RWPE2 (cell line): ENCODE measurements around the gene DCLK2.

Experiments
- ATAC-seq: fragments of 200-7000 bp; cut with Tn5 transposase; 3 replicates; pipeline ENCODE4 v1.9.1; 2021; ENCODE audit warnings: low read depth
- DNase-seq: peaks from one replicate; pipeline ENCODE4 v3.0.0-alpha.2; 2020; ENCODE audit warnings: low spot score
- H3K27ac ChIP-seq: fragments of 450-650 bp; 2 replicates; pipeline ENCODE4 v1.5.1; 2017; ENCODE audit warnings: mild to moderate bottlenecking; ENCODE audit not compliant: poor library complexity, severe bottlenecking
- H3K27me3 ChIP-seq: fragments of 250-450 bp; sonication (Bioruptor Pico); 2 replicates; pipeline ENCODE4 v1.5.1; 2021; ENCODE audit warnings: mild to moderate bottlenecking, moderate library complexity; ENCODE audit not compliant: insufficient read depth, poor library complexity, severe bottlenecking
- H3K36me3 ChIP-seq: fragments of 250-450 bp; sonication (Bioruptor Pico); 2 replicates; pipeline ENCODE4 v1.5.1; 2020; ENCODE audit warnings: low read depth, mild to moderate bottlenecking, moderate library complexity
- H3K4me1 ChIP-seq: fragments of 250-450 bp; sonication (Bioruptor Pico); 2 replicates; pipeline ENCODE4 v1.5.1; 2021; ENCODE audit warnings: mild to moderate bottlenecking, moderate library complexity; ENCODE audit not compliant: insufficient read depth, poor library complexity, severe bottlenecking
- H3K4me3 ChIP-seq: fragments of 250-450 bp; sonication (Bioruptor Pico); 2 replicates; pipeline ENCODE4 v1.5.1; 2021; ENCODE audit warnings: mild to moderate bottlenecking, moderate library complexity; ENCODE audit not compliant: severe bottlenecking
- H3K9me3 ChIP-seq: fragments of 250-450 bp; sonication (Bioruptor Pico); 2 replicates; pipeline ENCODE4 v1.5.1; 2021; ENCODE audit warnings: mild to moderate bottlenecking, moderate library complexity; ENCODE audit not compliant: severe bottlenecking
- TF ChIP-seq, protein P1 (sequence below): fragments of 450-650 bp; IDR thresholded peaks from one replicate; pipeline ENCODE4 v1.5.1; 2017; ENCODE audit warnings: mild to moderate bottlenecking, moderate library complexity; ENCODE audit not compliant: poor library complexity, severe bottlenecking

DCLK2 gene

DNA sequence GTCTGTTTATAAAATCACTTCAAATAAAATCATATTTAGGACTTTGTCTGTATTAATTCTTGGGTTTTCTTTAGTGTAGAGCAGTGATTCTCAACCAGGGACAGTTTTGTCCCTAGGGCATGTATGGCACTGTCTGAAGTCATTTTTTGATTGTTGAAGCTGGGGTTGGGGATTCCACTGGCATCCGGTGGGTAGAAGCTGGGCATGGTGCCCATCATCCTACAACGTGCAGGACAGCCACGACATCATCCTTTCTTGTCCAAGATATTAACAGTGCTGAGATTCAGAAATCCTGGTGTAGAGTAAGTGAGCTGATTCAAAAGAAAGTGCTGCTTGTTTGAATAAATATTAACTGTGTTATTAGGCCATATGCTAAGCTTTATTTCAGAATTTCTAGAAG is 28.6 kb downstream of the DCLK2 start:
- H3K4me1 ChIP-seq, result no peaks in the 10 kb centered on the region
- ATAC-seq, result no peak
- TF ChIP-seq, protein P1, sequence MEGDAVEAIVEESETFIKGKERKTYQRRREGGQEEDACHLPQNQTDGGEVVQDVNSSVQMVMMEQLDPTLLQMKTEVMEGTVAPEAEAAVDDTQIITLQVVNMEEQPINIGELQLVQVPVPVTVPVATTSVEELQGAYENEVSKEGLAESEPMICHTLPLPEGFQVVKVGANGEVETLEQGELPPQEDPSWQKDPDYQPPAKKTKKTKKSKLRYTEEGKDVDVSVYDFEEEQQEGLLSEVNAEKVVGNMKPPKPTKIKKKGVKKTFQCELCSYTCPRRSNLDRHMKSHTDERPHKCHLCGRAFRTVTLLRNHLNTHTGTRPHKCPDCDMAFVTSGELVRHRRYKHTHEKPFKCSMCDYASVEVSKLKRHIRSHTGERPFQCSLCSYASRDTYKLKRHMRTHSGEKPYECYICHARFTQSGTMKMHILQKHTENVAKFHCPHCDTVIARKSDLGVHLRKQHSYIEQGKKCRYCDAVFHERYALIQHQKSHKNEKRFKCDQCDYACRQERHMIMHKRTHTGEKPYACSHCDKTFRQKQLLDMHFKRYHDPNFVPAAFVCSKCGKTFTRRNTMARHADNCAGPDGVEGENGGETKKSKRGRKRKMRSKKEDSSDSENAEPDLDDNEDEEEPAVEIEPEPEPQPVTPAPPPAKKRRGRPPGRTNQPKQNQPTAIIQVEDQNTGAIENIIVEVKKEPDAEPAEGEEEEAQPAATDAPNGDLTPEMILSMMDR, result no peak
- no peak for DNase-seq
- no peak overlapping the region for H3K27ac ChIP-seq
- peaks cover 11% of the 10 kb centered on the region for H3K27me3 ChIP-seq
- no peaks in the 10 kb centered on the region for H3K36me3 ChIP-seq
- no peaks in the 10 kb centered on the region for H3K9me3 ChIP-seq
- no peak overlapping the region for H3K4me3 ChIP-seq

DNA sequence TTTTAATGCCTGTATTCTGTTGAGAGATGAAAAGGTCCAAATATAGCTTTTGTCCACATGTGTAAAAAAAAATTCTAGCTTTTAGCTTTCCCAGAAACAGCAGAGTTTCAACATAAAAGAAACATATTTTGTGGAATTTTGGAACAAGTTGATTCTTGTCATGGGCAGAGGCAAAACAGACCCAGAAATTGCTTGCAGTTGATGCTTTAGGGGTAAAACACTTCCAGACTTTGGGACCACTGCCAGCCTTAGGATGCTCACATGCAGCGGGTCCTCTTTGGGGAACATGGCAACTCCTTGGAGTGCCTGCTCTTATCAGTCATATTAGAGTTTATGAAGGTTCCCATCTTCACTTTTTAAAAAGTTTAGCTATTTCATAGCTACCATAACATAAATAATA is 30.4 kb downstream of the DCLK2 start:
- Histone ChIP-seq H3K9me3 (no peaks in the 10 kb centered on the region), H3K4me1 (no peaks in the 10 kb centered on the region), H3K36me3 (no peaks in the 10 kb centered on the region), H3K27me3 (peaks cover 2% of the 10 kb centered on the region), H3K4me3 (no peak overlapping the region), H3K27ac (no peak overlapping the region)
- ATAC-seq (no peak), DNase-seq (no peak)
- TF ChIP-seq, protein P1, result no peak

DNA sequence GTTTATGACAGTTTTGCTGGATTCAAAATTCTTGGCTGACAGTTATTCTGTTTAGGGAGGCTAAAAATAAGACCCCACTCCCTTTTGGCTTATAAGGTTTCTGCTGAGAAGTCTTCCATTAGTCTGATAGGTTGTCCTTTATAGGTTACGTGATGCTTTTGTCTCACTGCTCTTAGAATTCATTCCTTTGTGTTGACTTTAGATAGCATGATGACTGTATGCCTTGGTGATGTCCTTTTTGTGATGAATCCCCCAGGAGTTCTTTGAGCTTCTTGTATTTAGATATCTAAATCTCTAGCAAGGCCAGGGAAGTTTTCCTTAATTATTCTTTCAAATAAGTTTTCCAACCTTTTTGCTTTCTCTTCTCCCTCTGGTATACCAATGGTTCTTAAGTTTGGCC is 36.4 kb downstream of the DCLK2 start:
- ATAC-seq, result no peak
- Histone ChIP-seq H3K9me3 (no peaks in the 10 kb centered on the region), H3K36me3 (no peaks in the 10 kb centered on the region), H3K4me1 (peaks cover 6% of the 10 kb centered on the region), H3K27me3 (no peaks in the 10 kb centered on the region), H3K27ac (no peak overlapping the region), H3K4me3 (no peak overlapping the region)
- no peak for DNase-seq
- TF ChIP-seq, protein P1, result no peak

DNA sequence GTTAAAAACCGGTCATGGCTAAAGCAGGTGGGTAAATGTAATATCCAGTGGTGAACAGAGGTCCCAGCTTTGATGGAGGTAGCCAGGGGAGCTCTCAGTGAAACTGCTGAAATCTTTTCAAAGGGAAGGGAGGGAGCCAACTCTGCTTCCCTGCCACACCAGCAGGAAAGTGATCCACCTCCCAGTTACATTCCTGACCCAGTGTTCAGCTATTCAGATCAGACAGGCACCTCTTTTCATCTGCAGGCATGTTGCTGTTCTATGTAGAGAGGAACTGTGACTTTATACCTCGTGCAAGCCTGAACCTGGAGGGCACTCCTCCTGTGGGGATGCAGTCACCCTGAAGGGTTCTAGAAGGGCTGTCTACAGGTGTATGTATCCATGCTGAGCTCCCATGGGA is 37.6 kb downstream of the DCLK2 start:
- TF ChIP-seq, protein P1, result no peak

DNA sequence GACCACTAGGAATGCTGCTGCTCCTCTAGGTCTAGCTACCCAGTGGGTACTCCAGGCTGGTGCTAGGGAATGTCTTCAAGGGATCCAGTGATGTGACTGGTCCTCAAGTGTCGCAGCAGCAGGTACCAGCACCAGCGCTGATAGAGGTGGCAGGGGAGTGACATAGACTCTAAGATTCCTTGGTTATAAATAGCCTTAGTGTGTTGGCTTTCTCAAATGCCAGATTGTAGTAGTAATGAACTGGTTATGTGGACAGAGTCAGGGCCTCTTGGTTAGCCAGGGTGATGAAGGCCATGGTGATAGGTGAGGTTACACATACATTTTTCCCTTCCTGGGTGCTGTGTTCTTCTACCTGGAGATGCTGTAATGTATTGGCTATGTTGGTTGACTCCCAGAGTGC is 38.3 kb downstream of the DCLK2 start:
- TF ChIP-seq, protein P1, result no peak
- no peak for ATAC-seq

More for the DNA sequence above, 37.6 kb downstream of the DCLK2 start:
- Histone ChIP-seq H3K27me3 (no peaks in the 10 kb centered on the region), H3K4me3 (no peak overlapping the region), H3K9me3 (no peaks in the 10 kb centered on the region), H3K4me1 (peaks cover 8% of the 10 kb centered on the region), H3K27ac (no peak overlapping the region), H3K36me3 (no peaks in the 10 kb centered on the region)
- no peak for DNase-seq
- ATAC-seq, result no peak

More for the DNA sequence above, 38.3 kb downstream of the DCLK2 start:
- DNase-seq, result no peak
- Histone ChIP-seq H3K36me3 (no peaks in the 10 kb centered on the region), H3K4me3 (no peak overlapping the region), H3K27ac (no peak overlapping the region), H3K27me3 (no peaks in the 10 kb centered on the region), H3K4me1 (peaks cover 8% of the 10 kb centered on the region), H3K9me3 (no peaks in the 10 kb centered on the region)
